ENCODE data around the gene KRT31.

DNA sequence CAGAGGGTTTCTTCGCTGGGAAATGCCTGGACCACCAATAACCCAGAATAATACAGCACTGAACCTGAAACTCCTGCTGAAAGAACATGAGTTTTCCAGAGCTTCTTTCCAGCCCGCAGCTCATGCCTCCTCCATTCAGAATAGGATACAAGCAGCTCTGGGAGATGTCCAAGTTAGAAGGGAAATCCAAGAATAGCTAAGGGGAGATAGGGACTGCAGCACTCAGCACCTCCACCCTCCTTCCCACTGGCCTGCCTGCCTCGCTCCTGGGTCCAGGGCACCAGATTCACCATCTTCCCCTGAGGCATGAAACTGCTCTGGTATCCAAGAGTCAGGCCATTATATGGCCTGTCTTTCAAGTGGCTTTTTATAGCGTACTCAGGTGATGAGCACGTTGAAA is 4.1 kb downstream of the KRT31 start:
- TF ChIP-seq LEF1 (IDR thresholded peaks at IDR 0.05; ENCODE audit: borderline replicate concordance): no peak
- TF ChIP-seq ELF4 (IDR thresholded peaks at IDR 0.05): no peak
- TF ChIP-seq FOXA1 (IDR thresholded peaks at IDR 0.05): no peak
- no peak for TF ChIP-seq SP1 (IDR thresholded peaks at IDR 0.05)
